Measurements from ENCODE around the gene TMEM126A.
A peak's percentile ranks its signal among the peaks of the same experiment; 100 is the strongest.
"Not testable (repeated sequence)": the region's sequence is repeated elsewhere in the genome, so short reads cannot be mapped to it uniquely, and the experiment has no call there.

The TMEM126A gene

GRCh38 chr11:85647604-85648299, at the start of gene TMEM126A:
Gene TMEM126A, plus strand, starts transcription at chr11:85647967. Its CDS starts 2,289 bp downstream, at chr11:85650256.
- H3K4me3 ChIP-seq (ENCODE audit: low read depth, low read length): peak within 1 kb of the TSS; percentile 72
- TF ChIP-seq CTCF (IDR thresholded peaks at IDR 0.05; ENCODE audit: low read depth, low read length, missing control alignments): no peak
- DNase-seq (ENCODE audit: low read depth): peak; percentile 69

GRCh38 chr11:85599083-85599482, 48.7 kb upstream of the TMEM126A start:
- no peak overlapping the region for H3K4me3 ChIP-seq (ENCODE audit: low read depth, low read length)
- no peak for TF ChIP-seq CTCF (IDR thresholded peaks at IDR 0.05; ENCODE audit: low read depth, low read length, missing control alignments)
- DNase-seq (ENCODE audit: low read depth): no peak

- H3K4me3 ChIP-seq (ENCODE audit: low read depth, low read length): no peak overlapping the region
- TF ChIP-seq CTCF (IDR thresholded peaks at IDR 0.05; ENCODE audit: low read depth, low read length, missing control alignments): no peak
- DNase-seq (ENCODE audit: low read depth): no peak
Measured at GRCh38 chr11:85602526-85603213, 45.1 kb upstream of the TMEM126A start.

- DNase-seq (ENCODE audit: low read depth): no peak
- TF ChIP-seq CTCF (IDR thresholded peaks at IDR 0.05; ENCODE audit: low read depth, low read length, missing control alignments): no peak
- no peak overlapping the region for H3K4me3 ChIP-seq (ENCODE audit: low read depth, low read length)
Measured at GRCh38 chr11:85603220-85603619, 44.5 kb upstream of the TMEM126A start.

GRCh38 chr11:85606237-85606636, 41.5 kb upstream of the TMEM126A start:
- not testable (repeated sequence) for H3K4me3 ChIP-seq (ENCODE audit: low read depth, low read length); DNase-seq (ENCODE audit: low read depth)

- DNase-seq (ENCODE audit: low read depth); H3K4me3 ChIP-seq (ENCODE audit: low read depth, low read length): not testable (repeated sequence)
Measured at GRCh38 chr11:85608621-85609020, 39.1 kb upstream of the TMEM126A start.

GRCh38 chr11:85609286-85609685, 38.5 kb upstream of the TMEM126A start:
- DNase-seq (ENCODE audit: low read depth); H3K4me3 ChIP-seq (ENCODE audit: low read depth, low read length): not testable (repeated sequence)

- H3K4me3 ChIP-seq (ENCODE audit: low read depth, low read length); DNase-seq (ENCODE audit: low read depth): not testable (repeated sequence)
Measured at GRCh38 chr11:85611643-85612042, 36.1 kb upstream of the TMEM126A start.

- no peak overlapping the region for H3K4me3 ChIP-seq (ENCODE audit: low read depth, low read length)
- no peak for TF ChIP-seq CTCF (IDR thresholded peaks at IDR 0.05; ENCODE audit: low read depth, low read length, missing control alignments)
- DNase-seq (ENCODE audit: low read depth): no peak
Measured at GRCh38 chr11:85619499-85619898, 28.3 kb upstream of the TMEM126A start.
